ENCODE data around the gene ATP2C1. TPM values are rescaled to one million over a fixed set of nuclear protein-coding genes. Genes with fewer than 3 reads are reported as not detected.

Gene ATP2C1
- total and polyA plus RNA-seq, 2 of the 13 experiments (the other 11 are each of a cell fraction or from before 2014, with no cell fraction given): 32.4 to 37.6 TPM

DNA sequence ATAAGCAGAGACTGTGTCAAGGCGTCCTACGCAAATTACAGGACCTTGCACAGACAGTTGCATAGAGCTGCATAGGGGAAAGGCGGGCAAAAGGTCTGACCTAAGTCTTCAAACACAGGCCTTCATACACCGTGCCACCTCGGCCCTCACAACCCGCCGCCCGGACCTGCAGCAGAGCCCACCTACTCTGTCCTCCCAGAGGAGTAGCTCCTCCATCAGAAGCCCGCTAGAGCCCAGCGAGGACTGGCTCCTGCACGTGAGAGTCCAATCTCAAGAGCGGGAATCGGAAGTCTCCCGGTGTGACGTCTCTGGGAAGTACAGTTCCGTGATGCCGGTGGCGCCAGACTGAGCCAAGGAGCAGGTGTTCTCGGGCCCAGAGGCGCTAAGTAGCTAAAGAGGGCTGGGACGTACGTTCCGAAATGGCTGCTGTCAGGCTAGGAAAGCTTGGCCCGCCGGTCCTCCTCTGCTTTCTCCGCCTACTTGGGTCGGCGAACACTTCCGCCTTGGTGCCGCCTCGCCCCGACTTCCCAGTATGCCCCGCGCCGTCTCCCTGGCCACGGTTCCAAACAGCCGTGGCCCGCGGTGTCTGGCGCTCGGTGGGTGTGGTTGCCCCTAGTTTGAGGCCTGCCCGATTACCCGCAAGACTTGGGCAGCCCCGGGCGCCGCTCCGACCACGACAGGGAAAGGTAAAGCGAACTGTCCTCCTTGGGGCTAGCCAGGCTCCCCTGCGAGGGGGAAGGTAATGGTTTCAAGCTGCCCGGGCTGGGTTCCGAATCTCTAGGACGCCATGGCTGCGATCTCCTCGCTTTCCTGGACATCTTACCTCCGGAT lies 132.7 kb downstream of the ATP2C1 start, which contains the start of the genes ASTE1 and NEK11 (continued):
- TF ChIP-seq, protein P1, sequence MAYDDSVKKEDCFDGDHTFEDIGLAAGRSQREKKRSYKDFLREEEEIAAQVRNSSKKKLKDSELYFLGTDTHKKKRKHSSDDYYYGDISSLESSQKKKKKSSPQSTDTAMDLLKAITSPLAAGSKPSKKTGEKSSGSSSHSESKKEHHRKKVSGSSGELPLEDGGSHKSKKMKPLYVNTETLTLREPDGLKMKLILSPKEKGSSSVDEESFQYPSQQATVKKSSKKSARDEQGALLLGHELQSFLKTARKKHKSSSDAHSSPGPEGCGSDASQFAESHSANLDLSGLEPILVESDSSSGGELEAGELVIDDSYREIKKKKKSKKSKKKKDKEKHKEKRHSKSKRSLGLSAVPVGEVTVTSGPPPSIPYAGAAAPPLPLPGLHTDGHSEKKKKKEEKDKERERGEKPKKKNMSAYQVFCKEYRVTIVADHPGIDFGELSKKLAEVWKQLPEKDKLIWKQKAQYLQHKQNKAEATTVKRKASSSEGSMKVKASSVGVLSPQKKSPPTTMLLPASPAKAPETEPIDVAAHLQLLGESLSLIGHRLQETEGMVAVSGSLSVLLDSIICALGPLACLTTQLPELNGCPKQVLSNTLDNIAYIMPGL (CRISPR knock-in tag; IDR thresholded peaks at IDR 0.05; ENCODE audit: borderline replicate concordance in 1 of 2, low read depth in 1 of 2): peak; percentile 65 to 70; a peak in 3 of 4 replicates
- no peak; the same call in 1 of the 2 replicates for TF ChIP-seq HES4 (CRISPR knock-in tag; IDR thresholded peaks at IDR 0.05; ENCODE audit: borderline replicate concordance)
- TF ChIP-seq ZNF10 (CRISPR knock-in tag; IDR thresholded peaks at IDR 0.05; ENCODE audit: borderline replicate concordance, low read depth): no peak
- TF ChIP-seq ZSCAN25 (CRISPR knock-in tag; IDR thresholded peaks at IDR 0.05): no peak
- no peak for TF ChIP-seq GZF1 (CRISPR knock-in tag; IDR thresholded peaks at IDR 0.05)
- peak; percentile 80; the same call in 1 of the 2 replicates for TF ChIP-seq MYC (CRISPR knock-in tag; IDR thresholded peaks at IDR 0.05; ENCODE audit: borderline replicate concordance)
- no peak for TF ChIP-seq ZMYM2 (CRISPR knock-in tag; IDR thresholded peaks at IDR 0.05)
- no peak for TF ChIP-seq ZNF562 (CRISPR knock-in tag; IDR thresholded peaks at IDR 0.05; ENCODE audit: borderline replicate concordance)
- TF ChIP-seq JUNB (CRISPR knock-in tag; IDR thresholded peaks at IDR 0.05; ENCODE audit: borderline replicate concordance): no peak
- TF ChIP-seq MBNL3 (CRISPR knock-in tag; conservative IDR thresholded peaks at IDR 0.05): no peak
- no peak for TF ChIP-seq ZNF747 (CRISPR knock-in tag; IDR thresholded peaks at IDR 0.05; ENCODE audit: borderline replicate concordance)
- TF ChIP-seq EHMT2 (IDR thresholded peaks at IDR 0.05; ENCODE audit: borderline replicate concordance, low read depth, low read length): no peak
- no peak for TF ChIP-seq ZNF329 (CRISPR knock-in tag; IDR thresholded peaks at IDR 0.05; ENCODE audit: low read depth)
- TF ChIP-seq, protein P2, sequence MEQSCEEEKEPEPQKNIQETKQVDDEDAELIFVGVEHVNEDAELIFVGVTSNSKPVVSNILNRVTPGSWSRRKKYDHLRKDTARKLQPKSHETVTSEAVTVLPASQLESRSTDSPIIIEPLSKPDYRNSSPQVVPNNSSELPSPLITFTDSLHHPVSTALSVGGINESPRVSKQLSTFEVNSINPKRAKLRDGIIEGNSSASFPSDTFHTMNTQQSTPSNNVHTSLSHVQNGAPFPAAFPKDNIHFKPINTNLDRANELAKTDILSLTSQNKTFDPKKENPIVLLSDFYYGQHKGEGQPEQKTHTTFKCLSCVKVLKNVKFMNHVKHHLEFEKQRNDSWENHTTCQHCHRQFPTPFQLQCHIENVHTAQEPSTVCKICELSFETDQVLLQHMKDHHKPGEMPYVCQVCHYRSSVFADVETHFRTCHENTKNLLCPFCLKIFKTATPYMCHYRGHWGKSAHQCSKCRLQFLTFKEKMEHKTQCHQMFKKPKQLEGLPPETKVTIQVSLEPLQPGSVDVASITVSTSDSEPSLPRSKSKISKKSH (CRISPR knock-in tag; IDR thresholded peaks at IDR 0.05; ENCODE audit: borderline replicate concordance): 0 out of 2 replicates have a peak, but pooled peaks have one; percentile 30
- TF ChIP-seq POLR2AphosphoS2 (IDR thresholded peaks at IDR 0.05; ENCODE audit: low read depth, low read length): no peak
- TF ChIP-seq NR2F6 (IDR thresholded peaks at IDR 0.05): no peak
- no peak for TF ChIP-seq NR2F6 (CRISPR knock-in tag; IDR thresholded peaks at IDR 0.05)
- TF ChIP-seq JUND (CRISPR knock-in tag; IDR thresholded peaks at IDR 0.05): no peak
- peak; percentile 58; the same call in 1 of the 2 replicates for TF ChIP-seq SRY (CRISPR knock-in tag; IDR thresholded peaks at IDR 0.05)
- TF ChIP-seq KDM4B (CRISPR knock-in tag; IDR thresholded peaks at IDR 0.05): 0 out of 2 replicates have a peak, but pooled peaks have one; percentile 33
- no peak for TF ChIP-seq SRSF4 (IDR thresholded peaks at IDR 0.05; ENCODE audit: low read depth, low read length, poor library complexity, severe bottlenecking)
- TF ChIP-seq ISX (CRISPR knock-in tag; conservative IDR thresholded peaks at IDR 0.05): no peak
- no peak; the same call in 1 of the 2 replicates for TF ChIP-seq MEIS2 (CRISPR knock-in tag; IDR thresholded peaks at IDR 0.05)
- peak; percentile 20; the same call in 1 of the 2 replicates for TF ChIP-seq NAIF1 (CRISPR knock-in tag; IDR thresholded peaks at IDR 0.05; ENCODE audit: borderline replicate concordance)
- TF ChIP-seq MTF1 (CRISPR knock-in tag; IDR thresholded peaks at IDR 0.05): no peak
- TF ChIP-seq RFX5 (IDR thresholded peaks at IDR 0.05; ENCODE audit: low read depth, low read length): no peak
- no peak for TF ChIP-seq HNRNPK (IDR thresholded peaks at IDR 0.05; ENCODE audit: low read depth, low read length, poor library complexity, severe bottlenecking)

All from HepG2 (cell line).